ENCODE results near the gene CNKSR3.

CNKSR3 gene

DNA sequence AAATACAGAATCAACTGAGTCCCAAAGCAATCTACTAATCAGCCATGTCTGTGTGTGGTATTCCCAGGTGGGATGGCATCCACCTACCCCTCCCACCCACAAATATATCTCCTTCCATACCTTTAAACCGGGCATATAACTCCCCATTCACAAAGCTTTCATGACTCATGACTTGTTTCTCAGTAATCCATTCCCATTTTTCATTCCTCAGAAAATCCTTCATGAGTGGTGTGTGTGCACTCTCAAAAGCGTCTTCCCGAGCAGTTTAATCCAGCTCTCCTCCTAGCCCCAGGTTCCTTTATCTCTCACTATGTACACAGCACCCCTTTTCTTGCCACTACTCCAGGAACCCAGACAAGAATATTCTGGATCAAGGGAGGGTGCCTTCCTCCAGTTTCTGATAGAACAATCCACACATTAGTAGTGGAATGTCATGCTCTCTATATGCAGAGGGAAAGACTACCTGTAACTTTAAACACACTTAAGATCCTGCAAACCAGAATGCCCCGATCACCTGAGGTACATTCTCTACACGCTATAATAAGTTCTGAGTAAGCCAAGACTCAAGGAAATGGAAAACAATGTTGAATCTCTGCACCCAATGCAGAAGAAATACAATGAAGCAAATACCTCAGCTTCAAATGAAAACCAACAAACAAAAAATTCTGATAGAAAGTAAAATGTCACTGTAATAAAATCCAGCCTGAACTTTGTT is 98.2 kb downstream of the CNKSR3 start:
- Histone ChIP-seq H4K20me1 (ENCODE audit: insufficient read depth, low read length) (no peaks in the 10 kb centered on the region), H3K27ac (ENCODE audit: low read length) (no peak overlapping the region), H3K4me1 (ENCODE audit: insufficient read depth, low read length) (no peaks in the 10 kb centered on the region), H3K4me2 (ENCODE audit: insufficient read depth, low read length) (no peak overlapping the region), H3K4me3 (ENCODE audit: low read depth in 1 of 2, low read length in 2 of 2) (no peak overlapping the region), H3K27me3 (ENCODE audit: insufficient read depth, low read length, poor library complexity) (no peaks in the 10 kb centered on the region), H3K36me3 (ENCODE audit: insufficient read depth, low read length) (no peaks in the 10 kb centered on the region), H3K79me2 (ENCODE audit: insufficient read depth, low read length) (no peaks in the 10 kb centered on the region), H3K9ac (ENCODE audit: low read depth, low read length) (no peak overlapping the region), H2AFZ (ENCODE audit: low read depth, low read length) (no peak overlapping the region), H3K9me3 (ENCODE audit: insufficient read depth, low read length, severe bottlenecking) (no peaks in the 10 kb centered on the region)
- ATAC-seq (ENCODE audit: insufficient read depth, low read depth) (no peak), DNase-seq (no peak)
- TF ChIP-seq, protein P1, sequence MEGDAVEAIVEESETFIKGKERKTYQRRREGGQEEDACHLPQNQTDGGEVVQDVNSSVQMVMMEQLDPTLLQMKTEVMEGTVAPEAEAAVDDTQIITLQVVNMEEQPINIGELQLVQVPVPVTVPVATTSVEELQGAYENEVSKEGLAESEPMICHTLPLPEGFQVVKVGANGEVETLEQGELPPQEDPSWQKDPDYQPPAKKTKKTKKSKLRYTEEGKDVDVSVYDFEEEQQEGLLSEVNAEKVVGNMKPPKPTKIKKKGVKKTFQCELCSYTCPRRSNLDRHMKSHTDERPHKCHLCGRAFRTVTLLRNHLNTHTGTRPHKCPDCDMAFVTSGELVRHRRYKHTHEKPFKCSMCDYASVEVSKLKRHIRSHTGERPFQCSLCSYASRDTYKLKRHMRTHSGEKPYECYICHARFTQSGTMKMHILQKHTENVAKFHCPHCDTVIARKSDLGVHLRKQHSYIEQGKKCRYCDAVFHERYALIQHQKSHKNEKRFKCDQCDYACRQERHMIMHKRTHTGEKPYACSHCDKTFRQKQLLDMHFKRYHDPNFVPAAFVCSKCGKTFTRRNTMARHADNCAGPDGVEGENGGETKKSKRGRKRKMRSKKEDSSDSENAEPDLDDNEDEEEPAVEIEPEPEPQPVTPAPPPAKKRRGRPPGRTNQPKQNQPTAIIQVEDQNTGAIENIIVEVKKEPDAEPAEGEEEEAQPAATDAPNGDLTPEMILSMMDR (IDR thresholded peaks at IDR 0.05; ENCODE audit: borderline replicate concordance, extremely low read depth, low read length, poor library complexity, severe bottlenecking) = no peak

DNA sequence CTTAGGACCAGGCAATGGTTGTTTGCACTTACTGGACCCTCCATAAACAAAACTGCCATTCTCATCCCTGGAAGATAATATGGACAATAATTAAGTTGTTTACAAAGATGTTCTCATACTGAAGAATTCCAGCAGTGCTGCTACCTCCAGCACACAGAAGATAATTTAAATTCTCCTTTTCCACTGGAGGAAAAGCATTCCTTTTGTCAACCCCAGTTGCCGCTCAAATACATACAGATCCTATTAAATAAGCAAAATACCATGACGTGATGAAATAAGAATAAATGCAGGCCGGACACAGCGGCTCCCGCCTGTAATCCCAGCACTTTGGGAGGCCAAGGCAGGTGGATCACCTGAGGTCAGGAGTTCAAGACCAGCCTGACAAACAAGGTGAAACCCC is 99.4 kb downstream of the CNKSR3 start:
- no peak overlapping the region for H3K4me2 ChIP-seq (ENCODE audit: insufficient read depth, low read length)
- TF ChIP-seq, protein P1 (IDR thresholded peaks at IDR 0.05; ENCODE audit: borderline replicate concordance, extremely low read depth, low read length, poor library complexity, severe bottlenecking) = no peak
- no peak for TF ChIP-seq EZH2 (IDR thresholded peaks at IDR 0.05; ENCODE audit: borderline replicate concordance, low read depth, low read length, severe bottlenecking)
- no peaks in the 10 kb centered on the region for H3K27me3 ChIP-seq (ENCODE audit: insufficient read depth, low read length, poor library complexity)
- no peaks in the 10 kb centered on the region for H3K9me3 ChIP-seq (ENCODE audit: insufficient read depth, low read length, severe bottlenecking)
- no peaks in the 10 kb centered on the region for H4K20me1 ChIP-seq (ENCODE audit: insufficient read depth, low read length)
- H3K27ac ChIP-seq (ENCODE audit: low read length) = no peak overlapping the region
- no peak for ATAC-seq (ENCODE audit: insufficient read depth, low read depth)
- H3K4me3 ChIP-seq (ENCODE audit: low read depth in 1 of 2, low read length in 2 of 2) = no peak overlapping the region
- no peaks in the 10 kb centered on the region for H3K36me3 ChIP-seq (ENCODE audit: insufficient read depth, low read length)
- no peak for DNase-seq
- no peaks in the 10 kb centered on the region for H3K79me2 ChIP-seq (ENCODE audit: insufficient read depth, low read length)
- no peak overlapping the region for H2AFZ ChIP-seq (ENCODE audit: low read depth, low read length)
- H3K9ac ChIP-seq (ENCODE audit: low read depth, low read length) = no peak overlapping the region
- H3K4me1 ChIP-seq (ENCODE audit: insufficient read depth, low read length) = no peaks in the 10 kb centered on the region

DNA sequence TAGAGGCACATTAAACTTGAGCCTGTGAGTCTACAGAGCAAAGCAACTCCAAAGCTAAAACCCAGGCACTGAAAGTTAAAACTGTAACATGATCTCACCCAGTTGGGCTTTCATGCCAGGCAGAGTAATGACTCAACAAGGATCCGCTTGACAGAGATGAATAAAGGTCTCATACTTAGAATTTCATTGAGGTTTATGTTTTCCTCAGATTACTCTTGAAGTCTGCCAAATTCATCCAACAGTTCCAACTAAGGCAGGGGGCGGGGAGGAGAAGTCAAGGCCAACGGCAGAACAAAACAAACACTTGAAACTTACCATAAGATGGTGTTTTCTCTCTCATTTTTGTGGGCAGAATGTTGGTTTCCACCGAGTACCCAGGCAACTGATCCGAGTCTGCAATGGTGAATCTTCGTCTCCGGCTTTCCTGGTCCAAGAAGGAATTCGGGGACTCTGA is 99.8 kb downstream of the CNKSR3 start:
- TF ChIP-seq EZH2 (IDR thresholded peaks at IDR 0.05; ENCODE audit: borderline replicate concordance, low read depth, low read length, severe bottlenecking) = no peak
- TF ChIP-seq, protein P1 (IDR thresholded peaks at IDR 0.05; ENCODE audit: borderline replicate concordance, extremely low read depth, low read length, poor library complexity, severe bottlenecking) = no peak
- H4K20me1 ChIP-seq (ENCODE audit: insufficient read depth, low read length) = no peaks in the 10 kb centered on the region
- H3K36me3 ChIP-seq (ENCODE audit: insufficient read depth, low read length) = no peaks in the 10 kb centered on the region
- H3K27ac ChIP-seq (ENCODE audit: low read length) = no peak overlapping the region
- DNase-seq = no peak
- no peak overlapping the region for H3K4me3 ChIP-seq (ENCODE audit: low read depth in 1 of 2, low read length in 2 of 2)
- ATAC-seq (ENCODE audit: insufficient read depth, low read depth) = no peak
- no peaks in the 10 kb centered on the region for H3K9me3 ChIP-seq (ENCODE audit: insufficient read depth, low read length, severe bottlenecking)
- H3K79me2 ChIP-seq (ENCODE audit: insufficient read depth, low read length) = no peaks in the 10 kb centered on the region
- H3K4me2 ChIP-seq (ENCODE audit: insufficient read depth, low read length) = no peak overlapping the region
- H3K4me1 ChIP-seq (ENCODE audit: insufficient read depth, low read length) = no peaks in the 10 kb centered on the region
- H3K9ac ChIP-seq (ENCODE audit: low read depth, low read length) = no peak overlapping the region
- no peak overlapping the region for H2AFZ ChIP-seq (ENCODE audit: low read depth, low read length)
- no peaks in the 10 kb centered on the region for H3K27me3 ChIP-seq (ENCODE audit: insufficient read depth, low read length, poor library complexity)

All from DND-41 (cell line).